Endothelial cell of umbilical vein (primary cell): Measurements from ENCODE around the gene USP16. TPM values are rescaled to one million over a fixed set of nuclear protein-coding genes. Genes with fewer than 3 reads are reported as not detected.
A peak's percentile ranks its signal among the peaks of the same experiment; 100 is the strongest.

Source experiments
- BruUV-seq: library from RNA; stranded (reverse); fragments of 400-500 nt; replicated peaks from 2 replicates; lab custom pipeline; 2021; lab: Mats Ljungman, UMichigan
- CTCF ChIA-PET: fragments of 300-600, 350-600 bp; sonication (Branson Sonifier 250); formaldehyde crosslinking; loops from one replicate; lab custom pipeline; 2021; ENCODE audit warnings: antibody characterized with exemption, inconsistent platforms; lab: Charles Lee
- POLR2A ChIA-PET: fragments of 300-600, 350-600 bp; sonication (Branson Sonifier 250); formaldehyde crosslinking; loops from one replicate; lab custom pipeline; 2021; ENCODE audit warnings: antibody characterized with exemption, inconsistent platforms; lab: Charles Lee
- DNase-seq: peaks from one replicate; pipeline ENCODE4 v3.0.0-alpha.2; 2011; ENCODE audit warnings: low read depth, low spot score
- FAIRE-seq: peaks from 2 replicates; lab custom pipeline; 2011; peaks lifted over from hg19 to GRCh38; lab: Jason Lieb, UNC
- H2AFZ ChIP-seq: 2 replicates; pipeline ENCODE4 v1.6.0; 2012; ENCODE audit warnings: low read depth, low read length, control low read depth, inconsistent platforms
- H3K27ac ChIP-seq: 2 replicates; pipeline ENCODE4 v1.5.1; 2011; ENCODE audit warnings: low read depth, mild to moderate bottlenecking, control low read depth, low read length, moderate library complexity; ENCODE audit not compliant: insufficient read depth
- H3K27me3 ChIP-seq, 2 experiments: 2 replicates each; pipeline versions ENCODE4 v1.6.0 to v1.6.1; 2011; ENCODE audit warnings: low read length in 2 of 2, mixed read lengths in 1 of 2; ENCODE audit not compliant: control insufficient read depth in 2 of 2, insufficient read depth in 2 of 2
- H3K36me3 ChIP-seq, 2 experiments: 2 replicates in 1 of 2; 3 replicates in 1 of 2; pipeline ENCODE4 v1.5.1; 2011; ENCODE audit warnings: low read length in 2 of 2, mild to moderate bottlenecking in 1 of 2, moderate library complexity in 1 of 2; ENCODE audit not compliant: control insufficient read depth in 2 of 2, insufficient read depth in 2 of 2; ENCODE audit errors: extremely low read depth in 1 of 2
- H3K4me1 ChIP-seq: 3 replicates; pipeline ENCODE4 v1.5.1; 2011; ENCODE audit warnings: mild to moderate bottlenecking, low read length; ENCODE audit not compliant: control insufficient read depth, insufficient read depth; ENCODE audit errors: extremely low read depth
- H3K4me2 ChIP-seq: 2 replicates; pipeline ENCODE4 v1.6.1; 2011; ENCODE audit warnings: low read length, control low read depth, mixed read lengths; ENCODE audit not compliant: insufficient read depth
- H3K4me3 ChIP-seq, 3 experiments: fragments of 200-600 bp in 1 of 3; sonication (generic), shearing (Covaris generic) in 1 of 3; replicated peaks in 1 of 3; 2 replicates each; pipeline ENCODE4 v1.5.1; 2011 to 2016; ENCODE audit warnings: control low read depth in 3 of 3, low read length in 3 of 3, mild to moderate bottlenecking in 2 of 3, inconsistent platforms in 1 of 3, low read depth in 1 of 3, moderate library complexity in 1 of 3; ENCODE audit not compliant: insufficient read depth in 1 of 3
- H3K79me2 ChIP-seq: 2 replicates; pipeline ENCODE4 v1.6.0; 2012; ENCODE audit warnings: low read length, inconsistent platforms; ENCODE audit not compliant: control insufficient read depth, insufficient read depth
- H3K9ac ChIP-seq: replicated peaks from 2 replicates; pipeline ENCODE3; 2011; ENCODE audit warnings: low read length, control low read depth; ENCODE audit not compliant: insufficient read depth; ENCODE audit errors: extremely low read depth
- H3K9me1 ChIP-seq: replicated peaks from 3 replicates; pipeline ENCODE4 v1.6.0; 2011; ENCODE audit warnings: mild to moderate bottlenecking, low read length; ENCODE audit not compliant: control insufficient read depth, insufficient read depth; ENCODE audit errors: extremely low read depth
- H3K9me3 ChIP-seq: replicated peaks from 2 replicates; pipeline ENCODE4 v1.5.1; 2012; ENCODE audit warnings: low read length, inconsistent platforms; ENCODE audit not compliant: control insufficient read depth, insufficient read depth
- H4K20me1 ChIP-seq: replicated peaks from 2 replicates; pipeline ENCODE3; 2011; ENCODE audit warnings: mild to moderate bottlenecking, low read length; ENCODE audit not compliant: control insufficient read depth, insufficient read depth; ENCODE audit errors: extremely low read depth
- CTCF ChIP-seq, 2 donors: IDR thresholded peaks; 1 replicate in 1 of 2; 2 replicates in 1 of 2; pipeline ENCODE4 v1.5.1; 2011; ENCODE audit warnings: low read length in 2 of 2, mild to moderate bottlenecking in 2 of 2, moderate library complexity in 2 of 2, control low read depth in 1 of 2, inconsistent platforms in 1 of 2, low read depth in 1 of 2; ENCODE audit not compliant: insufficient read depth in 1 of 2; ENCODE audit errors: extremely low read depth in 1 of 2
- EZH2 ChIP-seq: IDR thresholded peaks from 2 replicates; pipeline ENCODE4 v1.6.1; 2012; ENCODE audit warnings: borderline replicate concordance, low read depth, mild to moderate bottlenecking, moderate library complexity, low read length, inconsistent platforms; ENCODE audit not compliant: severe bottlenecking
- JUN ChIP-seq: IDR thresholded peaks from 2 replicates; pipeline ENCODE4 v1.6.1; 2011; ENCODE audit warnings: borderline replicate concordance, low read depth; ENCODE audit not compliant: insufficient read length, insufficient read depth
- POLR2A ChIP-seq: IDR thresholded peaks from 2 replicates; pipeline ENCODE4 v1.6.1; 2012; ENCODE audit warnings: low read depth, mild to moderate bottlenecking, control low read depth, low read length
- dilution Hi-C: fragments of 300-500 bp; cut with MboI; formaldehyde crosslinking; loops from one replicate; pipeline ENCODE4 v1.15.0; 2019; ENCODE audit warnings: low sequenced_read_pairs; ENCODE audit not compliant: extremely low pct_ligation_motif_present
- intact Hi-C: fragments of 100-400 bp; cut with micrococcal nuclease; formaldehyde crosslinking; loops from one replicate; pipeline ENCODE4 v1.10.0; 2022
- polyA plus RNA-seq, 4 experiments: library from polyadenylated mRNA; depleted of rRNA in 3 of 4; stranded (reverse) in 3 of 4; unstranded in 1 of 4; fragments of >200 nt; gene quantifications; 2 replicates each; pipeline versions ENCODE4 v1.2.1 to v1.2.3, GENCODE V29; 2011 to 2012; ENCODE audit warnings: missing spikeins in 1 of 4
- total RNA-seq: library from RNA; stranded (reverse); gene quantifications from 2 replicates; pipeline ENCODE4 v1.2.3, GENCODE V29; 2021

The USP16 gene
- total and polyA plus RNA-seq, 2 donors (not counting 3 experiments of a cell fraction or from before 2014, with no cell fraction given), result 5.9 to 31.3 TPM

DNA sequence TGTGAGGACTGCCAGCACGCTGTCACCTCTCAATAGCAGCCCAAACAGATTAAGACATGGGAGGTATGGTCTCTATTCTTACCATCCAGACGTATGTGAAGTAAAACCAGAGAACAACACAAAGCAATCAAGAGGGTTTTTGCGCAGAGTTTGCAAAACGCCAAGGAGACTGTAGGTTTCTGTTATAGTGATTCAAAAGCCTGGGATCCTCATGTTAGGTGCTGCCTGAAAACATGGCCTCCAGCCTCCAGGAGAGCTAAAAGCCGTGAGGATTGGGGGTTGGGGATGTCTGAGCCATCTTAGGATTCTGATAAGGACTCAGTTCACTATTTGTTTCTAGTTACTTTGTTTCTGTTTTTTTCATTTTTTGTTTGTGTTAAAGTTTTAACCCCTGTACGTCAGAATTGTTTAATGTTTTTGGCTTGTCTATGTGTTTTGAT lies 53.2 kb downstream of the USP16 start:
- H3K9me1 ChIP-seq, result no peaks in the 10 kb centered on the region
- intact Hi-C loops, result no loop called here
- peak overlapping the region in 2 of 3 experiments; percentile 47 to 61 for H3K4me3 ChIP-seq
- H2AFZ ChIP-seq, result peak overlapping the region; percentile 55
- peaks cover 7% of the 10 kb centered on the region for H3K79me2 ChIP-seq
- ChIA-PET CTCF (interaction anchor here (1.5 kb wide), 2 partner anchors 265 to 271 kb away, joined by 3 read pairs; no protein-coding TSS in a partner anchor), POLR2A (no interaction called here)
- H3K4me2 ChIP-seq, result peak overlapping the region; percentile 25
- H3K27ac ChIP-seq, result peak overlapping the region; percentile 68
- no peaks in the 10 kb centered on the region for H3K27me3 ChIP-seq
- no peaks in the 10 kb centered on the region for H3K9me3 ChIP-seq
- peaks cover 21% of the 10 kb centered on the region for H3K4me1 ChIP-seq
- BruUV-seq, result TSS peak; percentile 29
- no peaks in the 10 kb centered on the region for H3K36me3 ChIP-seq
- DNase-seq (peak; percentile 66), FAIRE-seq (peak; percentile 35)
- TF ChIP-seq CTCF (IDR thresholded peaks at IDR 0.05; ENCODE audit: extremely low read depth in 1 of 2, insufficient read depth in 1 of 2, low read depth in 1 of 2, low read length in 2 of 2), result no peak
- peak; percentile 25 for TF ChIP-seq POLR2A
- no peak for TF ChIP-seq EZH2
- no peak for TF ChIP-seq JUN
- H3K9ac ChIP-seq, result peak overlapping the region; percentile 67
- H4K20me1 ChIP-seq, result no peaks in the 10 kb centered on the region
- dilution Hi-C loops, result no loop called here
